Gastrocnemius medialis (tissue), 4 donors: ENCODE measurements around the gene CLEC5A. TPM values are rescaled to one million over a fixed set of nuclear protein-coding genes. Genes with fewer than 3 reads are reported as not detected.

ENCODE experiments used
- ATAC-seq, 2 donors: fragments of 150-250 bp; one replicate each; pipeline ENCODE4 v1.9.1; 2016
- DNase-seq, 2 donors: peaks; one replicate each; pipeline ENCODE4 v3.0.0-alpha.2; 2019
- H3K27ac ChIP-seq, 4 donors: fragments of 200-600 bp; sonication (generic); 1 replicate in 1 of 4; 2 replicates in 3 of 4; pipeline ENCODE4 v1.5.1; 2016 to 2018; ENCODE audit warnings: mild to moderate bottlenecking in 2 of 4, moderate library complexity in 1 of 4
- H3K27me3 ChIP-seq, 3 donors: fragments of 200-600 bp; sonication (generic) in 2 of 3; 1 replicate in 1 of 3; 2 replicates in 2 of 3; pipeline versions ENCODE4 v1.5.1 to v1.6.0; 2016 to 2019; ENCODE audit warnings: mild to moderate bottlenecking in 1 of 3, moderate library complexity in 1 of 3
- H3K36me3 ChIP-seq, 2 donors: fragments of 200-600 bp; sonication (generic) in 1 of 2; one replicate each; pipeline ENCODE4 v1.5.1; 2017 to 2018
- H3K4me1 ChIP-seq, 2 donors: fragments of 200-600 bp; sonication (generic) in 1 of 2; one replicate each; pipeline ENCODE4 v1.5.1; 2016 to 2017; ENCODE audit warnings: mild to moderate bottlenecking in 2 of 2
- H3K4me3 ChIP-seq, 4 donors: fragments of 200-600 bp; sonication (generic) in 3 of 4; 1 replicate in 1 of 4; 2 replicates in 3 of 4; pipeline ENCODE4 v1.5.1; 2016 to 2019; ENCODE audit warnings: mild to moderate bottlenecking in 2 of 4
- H3K9me3 ChIP-seq, 3 donors: fragments of 200-600 bp; sonication (generic) in 2 of 3; 1 replicate in 1 of 3; 2 replicates in 2 of 3; pipeline ENCODE4 v1.5.1; 2016 to 2019
- POLR2A ChIP-seq, 2 donors: fragments of 450-650 bp; IDR thresholded peaks; one replicate each; pipeline ENCODE4 v1.6.1; 2017; ENCODE audit warnings: antibody characterized with exemption in 2 of 2, mild to moderate bottlenecking in 2 of 2, moderate library complexity in 2 of 2
- in situ Hi-C, 4 donors: fragments of 200-750 bp; cut with MboI; loops; one replicate each; pipeline versions ENCODE4 v1.15.0 to v1.8.0; 2017; ENCODE audit warnings: low sequenced_read_pairs in 4 of 4
- intact Hi-C: fragments of 100-400 bp; cut with DNase I; formaldehyde crosslinking; loops from one replicate; pipeline ENCODE4 v1.15.1; 2023; ENCODE audit warnings: low total_unique reads
- total RNA-seq, 4 donors: library from RNA; depleted of rRNA; stranded (reverse); fragments of >200 nt; gene quantifications; one replicate each; pipeline versions ENCODE4 v1.1.0 to v1.2.3, GENCODE V29; 2016
- TF ChIP-seq, protein P1 (sequence below), 5 experiments: fragments of 450-650 bp in 3 of 5; fragments of 200-600 bp in 2 of 5; sonication (generic) in 2 of 5; IDR thresholded peaks in 4 of 5; conservative IDR thresholded peaks in 1 of 5; 1 replicate in 4 of 5; 2 replicates in 1 of 5; pipeline ENCODE4 v1.5.1; 2016 to 2019; ENCODE audit warnings: antibody characterized with exemption in 5 of 5, mild to moderate bottlenecking in 3 of 5, moderate library complexity in 3 of 5

Gene CLEC5A
- total RNA-seq, result not detected

- in situ Hi-C loops (no loop called here), intact Hi-C loops (no loop called here)
- H3K4me3 ChIP-seq, result no peak within 1 kb of the TSS
- DNase-seq (no peak), ATAC-seq (no peak)
- H3K27ac ChIP-seq, result no peak within 1 kb of the TSS
- no peaks in the 10 kb centered on the region for H3K9me3 ChIP-seq
- H3K27me3 ChIP-seq, result no peaks in the 10 kb centered on the region
- TF ChIP-seq, protein P1, sequence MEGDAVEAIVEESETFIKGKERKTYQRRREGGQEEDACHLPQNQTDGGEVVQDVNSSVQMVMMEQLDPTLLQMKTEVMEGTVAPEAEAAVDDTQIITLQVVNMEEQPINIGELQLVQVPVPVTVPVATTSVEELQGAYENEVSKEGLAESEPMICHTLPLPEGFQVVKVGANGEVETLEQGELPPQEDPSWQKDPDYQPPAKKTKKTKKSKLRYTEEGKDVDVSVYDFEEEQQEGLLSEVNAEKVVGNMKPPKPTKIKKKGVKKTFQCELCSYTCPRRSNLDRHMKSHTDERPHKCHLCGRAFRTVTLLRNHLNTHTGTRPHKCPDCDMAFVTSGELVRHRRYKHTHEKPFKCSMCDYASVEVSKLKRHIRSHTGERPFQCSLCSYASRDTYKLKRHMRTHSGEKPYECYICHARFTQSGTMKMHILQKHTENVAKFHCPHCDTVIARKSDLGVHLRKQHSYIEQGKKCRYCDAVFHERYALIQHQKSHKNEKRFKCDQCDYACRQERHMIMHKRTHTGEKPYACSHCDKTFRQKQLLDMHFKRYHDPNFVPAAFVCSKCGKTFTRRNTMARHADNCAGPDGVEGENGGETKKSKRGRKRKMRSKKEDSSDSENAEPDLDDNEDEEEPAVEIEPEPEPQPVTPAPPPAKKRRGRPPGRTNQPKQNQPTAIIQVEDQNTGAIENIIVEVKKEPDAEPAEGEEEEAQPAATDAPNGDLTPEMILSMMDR (IDR thresholded peaks at IDR 0.05 in 4 of 5, conservative IDR thresholded peaks at IDR 0.05 in 1 of 5), result no peak
- TF ChIP-seq POLR2A (IDR thresholded peaks at IDR 0.05), result no peak
- no peaks in the 10 kb centered on the region for H3K4me1 ChIP-seq
- no peaks in the 10 kb centered on the region for H3K36me3 ChIP-seq
Measured at GRCh38 chr7:141946796-141947195, at the start of gene CLEC5A. CLEC5A (minus strand) TSS chr7:141946974; CDS start chr7:141946292, 682 bp downstream.

- Histone ChIP-seq H3K27ac (no peak overlapping the region), H3K27me3 (no peaks in the 10 kb centered on the region), H3K36me3 (no peaks in the 10 kb centered on the region), H3K4me3 (no peak overlapping the region), H3K4me1 (no peaks in the 10 kb centered on the region), H3K9me3 (no peaks in the 10 kb centered on the region)
- no peak for ATAC-seq
- in situ Hi-C loops, result no loop called here
- no peak for DNase-seq
- TF ChIP-seq, protein P1 (IDR thresholded peaks at IDR 0.05 in 4 of 5, conservative IDR thresholded peaks at IDR 0.05 in 1 of 5), result no peak
- intact Hi-C loops, result no loop called here
Measured at GRCh38 chr7:141993354-141993753, 46.6 kb upstream of the CLEC5A start.

DNA sequence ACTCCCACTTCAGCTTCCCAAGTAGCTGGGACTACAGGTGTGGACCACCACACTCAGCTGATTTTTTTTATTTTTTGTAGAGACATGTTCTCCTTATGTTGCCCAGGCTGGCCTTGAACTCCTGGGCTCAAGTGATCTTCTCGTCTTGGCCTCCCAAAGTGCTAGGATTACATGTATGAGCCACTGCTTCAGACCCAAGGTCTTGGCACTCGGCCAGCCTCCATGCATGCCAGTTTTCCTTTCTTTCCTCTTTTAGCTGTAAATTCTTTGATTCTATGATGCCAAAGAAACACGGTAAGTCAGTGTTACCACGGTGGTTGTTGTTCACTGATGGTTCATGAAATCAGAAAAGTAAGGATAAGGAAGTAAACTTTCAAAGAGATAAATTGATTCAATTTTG is 45.9 kb upstream of the CLEC5A start:
- no peak for DNase-seq
- intact Hi-C loops, result no loop called here
- no peaks in the 10 kb centered on the region for H3K9me3 ChIP-seq
- no peaks in the 10 kb centered on the region for H3K27me3 ChIP-seq
- TF ChIP-seq, protein P1 (IDR thresholded peaks at IDR 0.05 in 4 of 5, conservative IDR thresholded peaks at IDR 0.05 in 1 of 5), result no peak
- TF ChIP-seq POLR2A (IDR thresholded peaks at IDR 0.05), result no peak
- no peaks in the 10 kb centered on the region for H3K4me1 ChIP-seq
- no peak overlapping the region for H3K4me3 ChIP-seq
- H3K27ac ChIP-seq, result no peak overlapping the region
- no peaks in the 10 kb centered on the region for H3K36me3 ChIP-seq
- in situ Hi-C loops, result no loop called here
- ATAC-seq, result no peak

GRCh38 chr7:141992156-141992555 is 45.4 kb upstream of the CLEC5A start:
- intact Hi-C loops (no loop called here), in situ Hi-C loops (no loop called here)
- ATAC-seq, result no peak
- no peaks in the 10 kb centered on the region for H3K36me3 ChIP-seq
- DNase-seq, result no peak
- TF ChIP-seq POLR2A (IDR thresholded peaks at IDR 0.05), result no peak
- TF ChIP-seq, protein P1 (IDR thresholded peaks at IDR 0.05 in 4 of 5, conservative IDR thresholded peaks at IDR 0.05 in 1 of 5), result no peak
- H3K9me3 ChIP-seq, result no peaks in the 10 kb centered on the region
- no peak overlapping the region for H3K4me3 ChIP-seq
- H3K4me1 ChIP-seq, result no peaks in the 10 kb centered on the region
- H3K27ac ChIP-seq, result no peak overlapping the region
- no peaks in the 10 kb centered on the region for H3K27me3 ChIP-seq

- Histone ChIP-seq H3K36me3 (no peaks in the 10 kb centered on the region), H3K4me3 (no peak overlapping the region), H3K27me3 (no peaks in the 10 kb centered on the region), H3K4me1 (no peaks in the 10 kb centered on the region), H3K9me3 (no peaks in the 10 kb centered on the region), H3K27ac (no peak overlapping the region)
- in situ Hi-C loops, result no loop called here
- TF ChIP-seq, protein P1 (IDR thresholded peaks at IDR 0.05 in 4 of 5, conservative IDR thresholded peaks at IDR 0.05 in 1 of 5), result no peak
- no peak for TF ChIP-seq POLR2A (IDR thresholded peaks at IDR 0.05)
- intact Hi-C loops, result no loop called here
- no peak for DNase-seq
- ATAC-seq, result no peak
Measured at GRCh38 chr7:141991140-141991539, 44.4 kb upstream of the CLEC5A start.
